IPS-NIHi7 (cell line): ENCODE measurements around the gene MICAL1.

Experiments used
- DNase-seq: peaks from one replicate; pipeline ENCODE4 v3.0.0; 2012; ENCODE audit warnings: mixed read lengths; ENCODE audit errors: extremely low spot score

Gene MICAL1

GRCh38 chr6:109429496-109429895, 26.1 kb downstream of the MICAL1 start:
- DNase-seq: no peak

GRCh38 chr6:109428889-109429477, 26.6 kb downstream of the MICAL1 start:
- DNase-seq: no peak

- DNase-seq: no peak
Measured at GRCh38 chr6:109424946-109425345, 30.6 kb downstream of the MICAL1 start.

GRCh38 chr6:109421184-109421583, 34.4 kb downstream of the MICAL1 start:
- no peak for DNase-seq

GRCh38 chr6:109420751-109421150, 34.8 kb downstream of the MICAL1 start:
- no peak for DNase-seq

- DNase-seq: no peak
Measured at GRCh38 chr6:109417646-109418045, 37.9 kb downstream of the MICAL1 start.

- DNase-seq: no peak
Measured at GRCh38 chr6:109411034-109411433, 44.5 kb downstream of the MICAL1 start.

- DNase-seq: no peak
Measured at GRCh38 chr6:109406196-109406595, 49.4 kb downstream of the MICAL1 start.

GRCh38 chr6:109397020-109397419, 58.6 kb downstream of the MICAL1 start:
- DNase-seq: peak; percentile 29

- no peak for DNase-seq
Measured at GRCh38 chr6:109396046-109396718, 59.4 kb downstream of the MICAL1 start.
